Uterus (tissue), 4 donors: Measurements from ENCODE around the gene FGD2. TPM values are rescaled to one million over a fixed set of nuclear protein-coding genes. Genes with fewer than 3 reads are reported as not detected.

Experiments used
- DNase-seq, 2 donors: peaks; one replicate each; pipeline ENCODE4 v3.0.0-alpha.2; 2019 to 2020
- H3K27ac ChIP-seq, 2 donors: fragments of 200-600 bp; sonication (generic); 1 replicate in 1 of 2; 2 replicates in 1 of 2; pipeline ENCODE4 v1.5.1; 2016 to 2018
- H3K27me3 ChIP-seq, 2 donors: fragments of 200-600 bp; sonication (generic); one replicate each; pipeline ENCODE4 v1.5.1; 2018 to 2019; ENCODE audit warnings: control low read depth in 1 of 2
- H3K36me3 ChIP-seq, 2 donors: fragments of 200-600 bp; sonication (generic); one replicate each; pipeline ENCODE4 v1.5.1; 2019; ENCODE audit warnings: control low read depth in 1 of 2
- H3K4me1 ChIP-seq, 2 donors: fragments of 200-600 bp; sonication (generic); one replicate each; pipeline ENCODE4 v1.5.1; 2018 to 2019; ENCODE audit warnings: control low read depth in 1 of 2
- H3K4me3 ChIP-seq, 2 donors: fragments of 200-600 bp; sonication (generic); 1 replicate in 1 of 2; 2 replicates in 1 of 2; pipeline ENCODE4 v1.5.1; 2018 to 2019; ENCODE audit warnings: mild to moderate bottlenecking in 1 of 2
- H3K9me3 ChIP-seq, 2 donors: fragments of 200-600 bp; sonication (generic); one replicate each; pipeline ENCODE4 v1.5.1; 2019; ENCODE audit warnings: control low read depth in 1 of 2
- CTCF ChIP-seq, 4 experiments: fragments of 200-600 bp in 2 of 4; fragments of 450-650 bp in 2 of 4; sonication (generic) in 2 of 4; IDR thresholded peaks; one replicate each; pipeline ENCODE4 v1.5.1; 2016 to 2019; ENCODE audit warnings: antibody characterized with exemption in 4 of 4, mild to moderate bottlenecking in 2 of 4, moderate library complexity in 1 of 4
- POLR2A ChIP-seq, 2 donors: fragments of 450-650 bp; IDR thresholded peaks; one replicate each; pipeline ENCODE4 v1.6.1; 2016; ENCODE audit warnings: antibody characterized with exemption in 2 of 2, mild to moderate bottlenecking in 1 of 2, moderate library complexity in 1 of 2
- intact Hi-C: fragments of 100-400 bp; cut with DNase I; formaldehyde crosslinking; loops from one replicate; pipeline ENCODE4 v1.15.1; 2023; ENCODE audit warnings: low total_unique reads
- total RNA-seq, 4 donors: library from RNA; depleted of rRNA in 3 of 4; stranded (reverse); fragments of >200 nt in 3 of 4; gene quantifications; one replicate each; pipeline versions ENCODE4 v1.1.0 to v1.2.4, GENCODE V29; 2014 to 2023
- donor health status: DM: yes; HTN: yes; CAD: no.

The FGD2 gene
- total RNA-seq, 4 donors from 2014 or later, result 0.51 to 27.6 (median 11.5) TPM

GRCh38 chr6:37068356-37069270, 63.2 kb downstream of the FGD2 start:
- no peaks in the 10 kb centered on the region for H3K9me3 ChIP-seq
- no peaks in the 10 kb centered on the region for H3K4me1 ChIP-seq
- DNase-seq, result no peak
- H3K27ac ChIP-seq, result no peak overlapping the region
- H3K4me3 ChIP-seq, result no peak overlapping the region
- TF ChIP-seq CTCF (IDR thresholded peaks at IDR 0.05), result no peak
- TF ChIP-seq POLR2A (IDR thresholded peaks at IDR 0.05), result no peak
- intact Hi-C loops, result no loop called here
- H3K36me3 ChIP-seq, result no peaks in the 10 kb centered on the region
- no peaks in the 10 kb centered on the region for H3K27me3 ChIP-seq

DNA sequence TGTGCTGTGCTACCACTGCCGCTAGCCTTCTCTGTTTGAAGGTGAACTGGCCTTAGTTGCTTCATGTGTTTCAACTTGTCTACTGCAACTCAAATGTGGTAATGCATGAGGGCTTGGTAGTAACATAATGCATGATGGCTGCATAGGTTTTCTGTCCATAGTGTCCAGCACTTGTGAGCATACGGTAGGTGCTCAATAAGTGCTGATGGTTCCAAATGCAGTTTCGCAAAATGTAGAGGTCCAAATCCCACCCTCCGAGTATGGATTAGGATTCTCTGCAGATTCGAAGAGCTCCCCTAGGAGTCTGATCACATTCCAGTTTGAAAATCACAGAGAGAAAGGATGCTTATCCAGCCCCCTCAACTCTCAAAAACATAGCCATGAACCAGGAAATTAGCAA, 64.2 kb downstream of the FGD2 start:
- Histone ChIP-seq H3K4me3 (no peak overlapping the region), H3K27me3 (no peaks in the 10 kb centered on the region), H3K36me3 (no peaks in the 10 kb centered on the region), H3K4me1 (no peaks in the 10 kb centered on the region), H3K9me3 (no peaks in the 10 kb centered on the region), H3K27ac (no peak overlapping the region)
- TF ChIP-seq CTCF (IDR thresholded peaks at IDR 0.05) (no peak), POLR2A (IDR thresholded peaks at IDR 0.05) (no peak)
- intact Hi-C loops, result no loop called here
- no peak for DNase-seq

- intact Hi-C loops, result no loop called here
- Histone ChIP-seq H3K9me3 (no peaks in the 10 kb centered on the region), H3K4me1 (peaks cover 0 to under 1% of the 10 kb centered on the region in 2 donors), H3K36me3 (no peaks in the 10 kb centered on the region), H3K27me3 (no peaks in the 10 kb centered on the region), H3K27ac (no peak overlapping the region), H3K4me3 (no peak overlapping the region)
- TF ChIP-seq CTCF (IDR thresholded peaks at IDR 0.05) (no peak), POLR2A (IDR thresholded peaks at IDR 0.05) (no peak)
- DNase-seq, result no peak
Observed at GRCh38 chr6:37072526-37072925, 67.1 kb downstream of the FGD2 start.

- intact Hi-C loops, result no loop called here
- peak; percentile 65 to 74 for DNase-seq
- TF ChIP-seq CTCF (IDR thresholded peaks at IDR 0.05) (no peak), POLR2A (IDR thresholded peaks at IDR 0.05) (no peak)
Observed at GRCh38 chr6:37074053-37074827, 68.8 kb downstream of the FGD2 start.

More at GRCh38 chr6:37074053-37074827, 68.8 kb downstream of the FGD2 start:
- Histone ChIP-seq H3K4me1 (peaks cover 0 to 8% of the 10 kb centered on the region in 2 donors), H3K4me3 (no peak overlapping the region), H3K9me3 (no peaks in the 10 kb centered on the region), H3K27me3 (no peaks in the 10 kb centered on the region), H3K27ac (peak overlapping the region in 1 of 2 donors; percentile 50), H3K36me3 (no peaks in the 10 kb centered on the region)
